AG09319 (cell line): ENCODE results near the gene FBRSL1.

Source experiments
- DNase-seq: peaks from one replicate; pipeline ENCODE4 v3.0.0-alpha.2; 2010; ENCODE audit warnings: low read depth; ENCODE audit errors: extremely low read depth
- TF ChIP-seq, protein P1 (sequence below): IDR thresholded peaks from 2 replicates; pipeline ENCODE4 v1.5.1; 2011; ENCODE audit warnings: low read depth, mild to moderate bottlenecking, inconsistent platforms, low read length, moderate library complexity

The FBRSL1 gene

DNA sequence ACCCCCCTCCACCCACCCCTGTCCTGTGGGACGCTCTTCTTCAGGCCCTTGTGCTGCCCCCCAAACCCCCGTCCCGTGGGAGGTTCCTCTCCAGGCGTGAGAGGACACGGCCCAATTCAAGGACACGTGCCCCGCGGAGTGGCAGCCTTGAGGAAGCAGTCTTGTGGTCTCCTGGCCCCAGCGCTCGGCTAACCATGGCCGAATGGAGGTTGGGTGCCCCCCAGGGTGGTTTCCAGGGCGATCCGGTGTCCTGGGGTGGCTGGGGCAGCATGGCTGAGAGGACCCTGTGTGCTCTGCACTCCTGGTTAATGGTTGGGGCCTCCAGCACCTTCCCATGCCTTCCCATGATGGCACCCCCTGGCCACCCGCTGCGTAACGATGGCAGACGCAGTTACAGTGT lies 66.8 kb downstream of the FBRSL1 start:
- TF ChIP-seq, protein P1, sequence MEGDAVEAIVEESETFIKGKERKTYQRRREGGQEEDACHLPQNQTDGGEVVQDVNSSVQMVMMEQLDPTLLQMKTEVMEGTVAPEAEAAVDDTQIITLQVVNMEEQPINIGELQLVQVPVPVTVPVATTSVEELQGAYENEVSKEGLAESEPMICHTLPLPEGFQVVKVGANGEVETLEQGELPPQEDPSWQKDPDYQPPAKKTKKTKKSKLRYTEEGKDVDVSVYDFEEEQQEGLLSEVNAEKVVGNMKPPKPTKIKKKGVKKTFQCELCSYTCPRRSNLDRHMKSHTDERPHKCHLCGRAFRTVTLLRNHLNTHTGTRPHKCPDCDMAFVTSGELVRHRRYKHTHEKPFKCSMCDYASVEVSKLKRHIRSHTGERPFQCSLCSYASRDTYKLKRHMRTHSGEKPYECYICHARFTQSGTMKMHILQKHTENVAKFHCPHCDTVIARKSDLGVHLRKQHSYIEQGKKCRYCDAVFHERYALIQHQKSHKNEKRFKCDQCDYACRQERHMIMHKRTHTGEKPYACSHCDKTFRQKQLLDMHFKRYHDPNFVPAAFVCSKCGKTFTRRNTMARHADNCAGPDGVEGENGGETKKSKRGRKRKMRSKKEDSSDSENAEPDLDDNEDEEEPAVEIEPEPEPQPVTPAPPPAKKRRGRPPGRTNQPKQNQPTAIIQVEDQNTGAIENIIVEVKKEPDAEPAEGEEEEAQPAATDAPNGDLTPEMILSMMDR = no peak
- DNase-seq = no peak

DNA sequence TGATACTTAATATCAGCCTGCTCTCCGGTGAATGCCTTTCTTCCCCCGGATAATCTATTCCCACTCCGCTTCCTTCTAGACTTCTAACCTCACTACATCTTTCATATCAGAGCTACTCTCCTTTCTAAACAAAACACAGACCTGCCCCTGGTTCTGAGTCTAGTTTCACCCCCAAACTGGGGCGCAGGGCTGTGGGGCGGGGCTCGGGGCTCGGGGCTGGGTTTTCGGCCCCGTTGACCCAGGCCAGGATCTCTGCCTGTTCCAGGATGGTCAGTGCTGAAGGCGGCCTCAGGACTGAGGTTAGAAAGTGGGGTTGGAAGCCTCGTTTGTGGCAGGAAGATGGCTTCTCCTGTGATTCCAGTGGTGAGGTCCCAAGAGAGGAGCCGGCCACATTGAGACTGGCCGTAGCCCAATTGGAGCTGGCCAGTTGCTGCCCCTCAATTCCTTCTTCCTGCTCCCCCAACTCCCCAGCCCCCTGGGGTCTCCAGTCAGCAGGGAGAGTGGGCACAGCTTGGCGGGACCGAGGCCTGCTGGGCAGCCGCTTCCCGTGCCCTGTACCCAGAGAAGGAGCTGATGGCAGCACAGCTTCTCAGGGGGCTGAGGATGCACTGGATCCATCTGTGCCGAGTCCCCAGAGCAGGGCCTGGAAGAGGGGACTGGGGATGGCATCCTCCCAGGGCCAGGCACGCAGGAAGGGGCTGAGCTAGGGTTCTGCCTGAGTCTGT lies 67.5 kb downstream of the FBRSL1 start:
- no peak for DNase-seq
- TF ChIP-seq, protein P1 = no peak

DNA sequence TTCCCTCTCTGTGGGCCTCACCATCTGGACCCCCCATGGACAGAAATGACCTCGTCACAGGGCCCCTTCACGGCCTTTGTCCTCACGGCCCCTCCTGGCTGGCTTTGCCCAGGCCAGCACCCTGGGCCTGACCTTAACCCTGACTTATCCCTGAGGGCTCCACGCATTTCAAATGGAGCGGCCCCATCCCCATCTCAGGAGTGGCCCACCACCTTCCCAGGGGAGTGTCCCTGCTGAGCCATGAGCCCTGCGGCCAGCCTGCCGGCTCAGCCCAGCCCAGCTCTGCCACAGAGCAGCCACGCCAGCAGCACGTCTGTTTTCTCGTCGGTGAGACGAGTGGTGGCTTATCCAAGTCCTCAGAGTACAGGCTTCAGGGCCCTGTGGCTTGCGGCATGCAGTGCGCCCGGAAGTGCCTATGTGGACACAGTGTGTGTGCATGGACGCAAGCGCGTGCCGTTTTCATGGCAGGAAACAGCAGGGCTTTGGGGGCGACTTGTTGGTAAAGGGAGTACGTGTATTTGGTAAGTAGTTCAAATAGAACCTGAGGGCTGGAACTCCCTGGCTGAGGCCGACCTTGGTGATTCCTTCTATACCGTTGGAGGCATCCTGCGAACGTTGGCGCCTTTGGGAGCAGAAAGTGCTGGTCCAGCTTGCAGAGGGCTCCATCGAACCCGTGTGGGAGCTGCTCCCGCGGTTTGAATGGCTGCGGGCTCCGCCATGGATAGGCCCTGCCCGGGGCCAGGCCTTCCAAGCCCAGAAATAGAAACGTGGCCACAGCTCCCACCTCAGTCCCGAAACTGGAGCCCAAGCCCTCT lies 68.3 kb downstream of the FBRSL1 start:
- TF ChIP-seq, protein P1 = no peak
- DNase-seq = no peak

DNA sequence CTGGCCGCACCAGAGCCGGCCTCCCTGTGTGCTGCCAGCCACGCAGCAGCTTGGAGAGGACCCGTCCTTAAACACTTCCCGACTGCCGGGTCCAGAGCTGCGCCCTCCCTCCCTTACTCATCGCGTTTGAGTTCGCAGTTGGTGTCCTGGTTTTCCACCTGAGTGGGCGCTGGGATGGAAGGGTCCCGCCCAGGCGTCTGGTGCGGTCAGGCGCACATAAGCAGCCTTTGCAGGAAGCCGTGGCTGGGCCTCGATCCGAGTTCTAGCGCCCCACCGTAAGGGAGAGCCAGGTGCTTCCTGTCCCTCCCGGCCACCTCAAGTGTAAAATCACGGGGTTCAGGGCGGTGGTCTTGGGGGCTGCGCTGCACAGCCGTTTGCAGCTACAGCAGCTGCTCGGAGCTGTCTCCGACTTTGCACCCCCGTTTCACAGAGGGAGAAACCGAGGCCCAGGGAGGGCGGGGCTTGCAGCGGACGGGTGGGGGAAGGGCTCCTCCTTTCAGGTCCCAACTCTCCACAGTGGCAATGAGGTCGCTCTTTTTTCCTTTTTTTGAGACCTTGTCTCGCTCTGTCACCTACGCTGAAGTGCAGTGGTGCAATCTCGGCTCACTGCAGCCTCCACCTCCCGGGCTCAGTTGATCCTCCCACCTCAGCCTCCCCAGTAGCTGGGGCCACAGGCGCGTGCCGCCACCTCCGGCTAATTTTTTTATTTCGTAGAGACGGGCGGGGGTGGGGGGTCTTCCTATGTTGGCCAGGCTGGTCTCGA lies 69.1 kb downstream of the FBRSL1 start:
- TF ChIP-seq, protein P1 = no peak
- no peak for DNase-seq

DNA sequence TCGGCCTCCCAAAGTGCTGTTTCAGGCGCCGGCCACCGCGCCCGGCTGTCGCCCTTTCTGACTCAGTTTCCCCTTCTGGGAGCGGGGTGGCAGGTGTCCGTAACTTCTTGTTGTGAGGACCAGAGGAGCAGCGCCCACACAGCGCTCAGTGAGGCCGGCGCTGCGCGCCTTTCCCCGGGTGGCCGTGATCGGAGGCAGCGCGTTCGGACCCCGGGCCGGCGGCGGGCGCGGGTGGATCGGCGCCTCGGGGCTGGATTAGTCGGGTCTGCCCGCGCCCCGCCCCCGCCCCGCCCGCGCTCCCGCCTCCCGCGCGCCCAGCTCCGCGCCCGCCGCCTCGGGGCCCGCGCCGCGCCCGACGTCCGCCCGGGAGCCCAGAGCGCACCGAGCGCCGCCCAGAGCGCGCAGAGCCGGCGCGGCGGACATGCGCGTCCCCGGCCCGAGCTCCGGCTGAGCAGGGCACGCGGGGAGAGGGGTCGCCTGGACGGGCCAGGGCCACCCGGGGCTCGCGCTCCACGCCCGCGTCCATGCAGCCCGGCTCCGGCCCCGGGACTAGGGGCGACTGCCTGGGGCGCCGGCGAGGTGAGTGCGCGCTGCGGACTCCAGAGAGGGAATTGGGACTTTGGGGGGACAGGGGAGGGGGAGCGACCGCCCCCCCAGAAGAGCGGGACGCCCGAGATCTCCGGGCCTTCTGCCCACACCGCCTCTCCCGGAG lies 69.9 kb downstream of the FBRSL1 start:
- DNase-seq = peak; percentile 4
- TF ChIP-seq, protein P1 = no peak

DNA sequence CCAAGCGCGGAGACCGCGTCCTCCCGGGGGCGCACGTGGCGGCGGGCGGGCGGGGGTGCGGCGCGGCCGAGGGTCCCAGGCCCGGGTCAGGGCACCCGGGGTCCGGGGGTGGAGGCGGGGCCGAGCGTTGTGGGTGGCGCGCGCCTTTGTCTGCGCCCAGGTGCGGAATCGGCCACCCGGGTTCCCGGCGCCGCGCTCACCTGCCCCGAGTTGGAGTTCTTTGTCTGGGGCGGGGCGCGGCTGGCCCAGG lies 70.3 kb downstream of the FBRSL1 start:
- no peak for DNase-seq
- TF ChIP-seq, protein P1 = no peak
